Ammon's horn (tissue), 1 donor: Measurements from ENCODE around the gene SNRNP200.
"Not testable (repeated sequence)": the region's sequence is repeated elsewhere in the genome, so short reads cannot be mapped to it uniquely, and the experiment has no call there.

ENCODE experiments used
- DNase-seq: peaks from one replicate; pipeline ENCODE4 v3.0.0-alpha.2; 2016; ENCODE audit warnings: low spot score

The SNRNP200 gene

DNA sequence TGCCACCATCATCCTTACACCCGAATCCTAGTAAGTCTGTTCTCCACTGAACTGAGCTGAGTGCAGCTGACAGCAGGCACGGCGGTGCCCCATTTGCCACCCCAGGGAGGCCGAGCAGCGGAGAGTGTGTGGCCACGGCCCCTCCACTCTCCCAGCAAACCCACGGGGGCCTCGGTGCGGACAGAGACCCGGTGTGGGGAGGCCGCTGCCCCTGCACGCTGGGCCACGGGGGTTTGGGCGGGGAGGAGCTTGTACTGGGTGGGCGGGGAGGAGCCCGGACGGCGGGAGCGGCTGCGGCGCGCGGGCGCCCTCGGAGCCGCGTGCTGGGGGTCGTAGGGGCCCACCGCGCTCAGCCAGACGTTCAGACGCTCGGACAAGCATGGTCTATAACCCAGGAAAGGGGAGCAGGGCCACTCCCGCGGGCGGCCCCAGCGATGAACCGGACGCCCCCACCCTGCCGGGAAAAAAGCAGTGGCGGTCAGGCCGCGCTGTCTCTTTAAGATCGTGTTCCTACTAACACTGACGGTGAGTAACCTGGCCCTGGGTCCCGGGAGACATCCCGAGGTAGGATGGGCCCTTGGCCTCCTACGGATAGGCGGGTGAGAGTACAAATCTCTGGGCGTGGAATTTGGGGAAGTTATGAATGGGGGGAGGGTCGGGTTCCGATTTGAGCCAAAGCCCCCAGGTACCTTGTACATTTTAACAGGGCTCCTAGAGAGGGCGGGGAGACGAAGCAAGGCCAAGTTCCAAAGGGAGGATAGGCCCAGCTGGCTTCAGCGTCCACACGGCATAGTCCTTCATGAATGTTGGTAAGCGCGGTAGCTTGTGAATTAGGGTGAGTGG, 19.9 kb upstream of the SNRNP200 start, which contains the start of gene ITPRIPL1:
ITPRIPL1 (plus strand) TSS at position 277 of the 843 bp plus-strand sequence; CDS start at position 800, 523 bp downstream.
- no peak for DNase-seq

DNA sequence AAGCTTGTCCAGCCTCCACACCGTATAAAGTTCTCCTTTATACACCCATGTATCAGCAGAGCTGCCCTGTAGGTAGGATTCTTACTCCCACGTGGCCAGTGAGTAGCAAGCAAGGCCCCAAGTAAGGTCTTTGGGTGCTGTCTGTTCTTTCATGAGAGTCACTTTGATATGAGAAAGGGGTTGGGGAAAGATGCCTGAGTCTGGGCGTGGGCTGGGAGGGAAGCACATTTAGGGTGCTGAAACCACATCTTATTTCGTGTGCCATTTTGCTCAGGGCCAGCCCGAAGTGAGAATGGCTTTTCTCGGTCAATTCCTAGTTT, 19.3 kb upstream of the SNRNP200 start:
- no peak for DNase-seq

DNA sequence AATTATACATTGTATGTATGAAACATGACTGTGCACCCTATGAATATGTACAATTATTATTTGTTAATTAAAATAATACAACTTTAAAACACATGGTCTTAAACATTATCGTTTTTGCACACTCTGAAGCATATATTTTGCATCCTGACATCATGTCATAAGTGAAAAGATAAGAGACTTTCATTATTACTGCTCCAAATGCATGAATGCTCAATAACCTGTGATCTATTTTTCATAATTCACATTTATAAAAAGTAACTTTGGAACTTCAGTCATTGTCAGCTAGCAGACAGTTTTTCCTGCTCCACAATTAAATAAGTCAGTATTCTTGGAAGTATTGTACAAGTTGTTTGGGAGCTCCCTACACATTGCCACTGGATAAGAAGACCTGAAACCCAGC, 18.5 kb upstream of the SNRNP200 start:
- no peak for DNase-seq

DNA sequence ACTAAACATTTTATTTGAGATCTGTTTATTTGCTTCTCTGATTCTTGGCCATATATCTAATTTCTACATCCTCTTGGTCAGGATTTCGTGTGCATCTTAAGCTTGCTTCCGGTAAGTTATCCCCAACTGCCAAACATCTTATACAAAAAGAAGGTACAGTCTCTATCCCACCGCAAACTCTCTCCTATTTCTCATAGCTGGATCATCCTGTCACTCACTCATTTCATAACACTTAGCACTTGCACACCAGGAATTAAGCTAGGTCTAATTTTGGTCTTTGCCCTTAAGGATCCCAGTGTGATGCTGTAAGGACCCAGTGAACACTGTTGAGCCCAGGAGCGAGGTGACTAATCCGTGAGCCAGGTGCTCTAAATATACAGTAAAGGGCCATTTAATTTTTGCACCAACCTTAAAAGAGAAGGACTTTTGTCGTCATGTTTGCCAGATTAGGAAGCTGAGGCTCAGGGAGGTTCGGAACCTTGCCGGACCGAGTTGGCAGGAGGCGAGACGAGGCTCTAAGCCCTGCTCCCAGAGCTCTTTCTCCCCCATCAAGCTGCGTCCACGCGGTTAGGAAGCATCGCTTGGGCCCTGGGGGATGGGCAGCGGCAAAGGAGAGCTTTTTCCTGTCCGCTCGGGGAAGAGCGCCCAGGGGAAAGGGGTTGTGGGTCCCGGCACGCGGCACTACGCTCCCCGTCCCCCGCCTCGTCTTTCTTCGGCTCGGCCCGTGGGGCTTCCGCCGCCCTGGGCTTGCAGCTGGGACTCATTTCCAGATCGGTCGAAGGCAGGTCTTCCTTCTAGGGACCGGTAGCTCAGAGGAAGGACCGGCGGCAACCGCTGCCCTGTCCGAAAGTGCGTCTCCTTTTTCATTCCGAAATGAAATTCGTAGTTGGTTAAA, 15.6 kb upstream of the SNRNP200 start:
- no peak for DNase-seq

GRCh38 chr2:96320326-96320725, 15.0 kb upstream of the SNRNP200 start:
- no peak for DNase-seq

- DNase-seq = no peak
These were observed 14.1 kb upstream of the SNRNP200 start for GRCh38 chr2:96319396-96319795.

GRCh38 chr2:96318723-96319122, 13.4 kb upstream of the SNRNP200 start:
- no peak for DNase-seq

- DNase-seq = no peak
These were observed 12.2 kb upstream of the SNRNP200 start for GRCh38 chr2:96317584-96317997.

DNA sequence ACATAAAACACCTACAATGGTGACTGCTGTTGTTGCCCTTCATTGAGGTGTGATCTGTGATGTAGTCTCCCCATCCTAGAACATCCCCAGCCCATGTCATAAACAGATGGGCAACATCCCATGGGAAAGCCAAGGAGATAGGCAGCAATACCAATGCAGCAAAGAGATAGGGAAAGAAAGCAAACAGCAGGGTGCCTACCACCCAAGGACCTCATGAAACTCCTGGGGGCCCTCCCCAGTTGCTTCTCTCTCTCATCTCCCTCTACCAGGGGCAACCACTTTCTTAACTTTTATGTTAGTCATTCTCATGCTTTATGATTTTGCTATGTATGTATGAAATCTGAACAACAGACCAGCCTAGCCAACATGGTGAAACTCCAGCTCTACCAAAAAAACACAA, 11.7 kb upstream of the SNRNP200 start:
- DNase-seq = no peak

DNA sequence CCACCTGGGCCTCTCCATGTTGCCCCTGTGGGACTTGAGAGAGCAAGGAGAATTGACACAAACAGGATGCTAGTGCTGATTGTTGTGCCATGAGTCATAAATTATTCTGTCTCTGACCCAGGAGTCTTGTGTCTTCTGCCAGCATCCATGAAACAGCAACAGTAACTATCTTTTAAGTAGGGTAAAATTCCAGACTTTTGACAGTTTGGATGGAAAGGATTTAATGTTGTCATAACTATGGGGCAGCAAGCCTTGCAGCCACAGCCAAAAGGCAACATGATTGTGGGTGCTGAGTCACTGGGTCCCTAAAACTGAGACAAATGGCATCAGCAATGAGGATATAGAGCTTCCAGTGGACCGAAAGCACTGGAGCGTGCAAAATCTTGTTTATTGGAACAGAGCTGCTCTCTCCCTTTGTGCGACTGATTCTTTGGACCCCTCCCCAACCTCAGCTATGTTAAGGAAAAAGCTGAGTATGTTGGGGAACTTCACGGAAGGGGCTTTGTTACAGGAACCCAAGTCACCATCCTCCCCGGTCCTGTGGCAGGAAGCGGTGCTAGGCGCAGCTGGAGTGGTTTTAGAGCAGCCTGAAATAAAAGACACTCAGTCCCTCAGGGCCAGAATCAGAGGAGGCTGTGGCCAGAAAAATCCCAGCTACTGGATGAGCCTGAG, 10.2 kb upstream of the SNRNP200 start:
- no peak for DNase-seq

DNA sequence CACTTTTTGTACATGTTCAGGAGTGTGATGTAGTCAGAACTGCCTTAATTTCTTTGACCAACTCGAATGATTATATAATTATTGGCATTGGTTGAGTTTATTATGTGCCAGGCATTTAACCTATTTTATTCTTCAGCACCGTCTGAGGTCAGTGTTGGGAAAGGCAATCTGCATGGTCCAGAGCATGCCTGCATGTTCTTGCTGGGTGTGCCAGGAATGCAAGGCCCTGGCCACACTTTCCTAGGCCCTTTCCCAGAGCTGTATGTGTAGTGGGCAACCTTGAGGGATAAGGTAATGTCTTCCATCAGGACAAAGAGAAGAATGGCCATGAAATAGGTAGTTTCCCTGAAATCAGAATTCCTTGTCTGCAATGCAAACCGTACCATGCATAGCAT, 9.7 kb upstream of the SNRNP200 start:
- DNase-seq = no peak

DNA sequence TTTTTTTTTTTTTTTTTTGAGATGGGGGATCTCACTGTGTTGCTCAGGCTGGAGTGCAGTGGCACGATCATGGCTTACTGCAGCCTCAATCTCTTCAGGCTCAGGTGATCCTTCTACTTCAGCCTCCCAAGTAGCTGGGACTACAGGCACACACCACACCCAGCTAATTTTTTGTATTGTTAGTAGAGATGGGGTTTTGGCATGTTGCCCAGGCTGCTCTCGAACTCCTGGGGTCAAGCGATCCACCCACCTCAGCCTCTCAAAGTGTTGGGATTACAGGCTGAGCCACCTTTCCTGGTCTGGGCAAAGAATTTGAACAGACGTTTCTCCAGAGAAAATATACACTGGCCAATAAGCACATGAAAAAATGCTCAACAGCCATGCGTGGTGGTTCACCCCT, 2.9 kb upstream of the SNRNP200 start:
- DNase-seq = no peak

GRCh38 chr2:96306370-96306769, 1.0 kb upstream of the SNRNP200 start:
- no peak for DNase-seq

DNA sequence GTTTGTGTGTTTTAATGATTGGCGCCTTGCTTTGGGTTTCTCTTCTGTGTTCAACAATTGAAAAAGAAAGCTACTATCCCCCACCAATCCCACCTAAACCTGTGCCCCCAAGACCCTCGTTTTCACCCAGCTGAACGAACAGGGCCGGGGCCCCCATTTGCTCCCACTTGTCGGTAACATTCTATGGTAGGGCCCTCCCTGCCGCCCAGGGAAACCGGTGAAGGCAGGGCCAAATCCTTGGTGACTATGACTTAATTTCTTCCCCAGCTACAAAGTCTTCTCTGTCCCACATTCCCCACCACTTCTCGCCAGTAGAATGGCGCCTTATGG, 598 bp upstream of the SNRNP200 start:
- DNase-seq = no peak

DNA sequence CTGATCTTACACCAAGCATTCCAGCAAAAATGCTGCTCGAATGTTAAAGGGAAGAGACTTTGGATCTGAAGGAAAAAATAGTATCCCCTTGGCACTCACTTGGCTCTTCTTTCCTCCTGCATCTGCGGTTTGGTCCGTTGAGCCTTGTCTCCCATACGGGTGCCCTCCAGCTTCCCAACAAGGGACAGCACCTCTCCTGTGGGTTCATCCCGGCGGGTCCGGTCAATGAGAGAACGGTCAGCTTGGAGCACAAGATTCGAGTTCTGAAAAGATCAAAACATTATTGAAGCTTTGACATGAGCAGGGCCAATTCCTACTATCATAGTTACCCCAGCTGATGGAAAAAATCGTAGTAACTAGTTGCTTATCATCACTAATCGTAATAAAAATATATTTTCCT, 740 bp downstream of the SNRNP200 start:
- no peak for DNase-seq

- DNase-seq = no peak
These were observed 3.5 kb downstream of the SNRNP200 start for GRCh38 chr2:96301865-96302264.

GRCh38 chr2:96296925-96297324, 8.4 kb downstream of the SNRNP200 start:
- DNase-seq = no peak

GRCh38 chr2:96294271-96294670, 11.1 kb downstream of the SNRNP200 start:
- not testable (repeated sequence) for DNase-seq

DNA sequence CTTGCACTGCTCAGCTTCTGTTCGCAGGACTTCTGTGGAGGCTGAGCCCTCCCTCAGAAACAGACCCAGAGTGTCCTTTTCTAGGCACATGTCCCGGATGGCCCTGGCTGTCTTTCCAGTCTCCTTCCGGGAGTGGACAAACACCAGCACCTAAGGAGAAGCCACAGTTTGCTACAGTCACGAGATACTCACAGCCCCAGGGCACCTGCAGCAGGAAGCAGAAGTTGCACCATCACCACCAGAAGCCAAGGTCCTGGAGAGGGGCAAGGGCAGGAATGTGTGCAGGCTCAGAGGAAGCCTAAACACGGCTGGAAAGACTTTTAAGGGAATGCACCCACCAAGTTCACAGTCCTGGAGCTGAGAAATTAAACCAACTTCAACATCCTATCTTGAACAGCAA, 13.6 kb downstream of the SNRNP200 start:
- DNase-seq = no peak

- no peak for DNase-seq
These were observed 18.0 kb downstream of the SNRNP200 start for GRCh38 chr2:96287273-96287856.

- DNase-seq = no peak
These were observed 28.4 kb downstream of the SNRNP200 start for GRCh38 chr2:96276787-96277499.
